Measurements from ENCODE around the gene SH3RF3.
"Not testable (repeated sequence)": the region's sequence is repeated elsewhere in the genome, so short reads cannot be mapped to it uniquely, and the experiment has no call there.

SH3RF3 gene

GRCh38 chr2:109213646-109214433, 84.8 kb downstream of the SH3RF3 start:
- peak in 1 of 58 donors; percentile 27 for DNase-seq

- no peak for DNase-seq
Observed at GRCh38 chr2:109214651-109215371, 85.8 kb downstream of the SH3RF3 start.

GRCh38 chr2:109215866-109216265, 86.9 kb downstream of the SH3RF3 start:
- DNase-seq: no peak

GRCh38 chr2:109216332-109216731, 87.3 kb downstream of the SH3RF3 start:
- no peak for DNase-seq

DNA sequence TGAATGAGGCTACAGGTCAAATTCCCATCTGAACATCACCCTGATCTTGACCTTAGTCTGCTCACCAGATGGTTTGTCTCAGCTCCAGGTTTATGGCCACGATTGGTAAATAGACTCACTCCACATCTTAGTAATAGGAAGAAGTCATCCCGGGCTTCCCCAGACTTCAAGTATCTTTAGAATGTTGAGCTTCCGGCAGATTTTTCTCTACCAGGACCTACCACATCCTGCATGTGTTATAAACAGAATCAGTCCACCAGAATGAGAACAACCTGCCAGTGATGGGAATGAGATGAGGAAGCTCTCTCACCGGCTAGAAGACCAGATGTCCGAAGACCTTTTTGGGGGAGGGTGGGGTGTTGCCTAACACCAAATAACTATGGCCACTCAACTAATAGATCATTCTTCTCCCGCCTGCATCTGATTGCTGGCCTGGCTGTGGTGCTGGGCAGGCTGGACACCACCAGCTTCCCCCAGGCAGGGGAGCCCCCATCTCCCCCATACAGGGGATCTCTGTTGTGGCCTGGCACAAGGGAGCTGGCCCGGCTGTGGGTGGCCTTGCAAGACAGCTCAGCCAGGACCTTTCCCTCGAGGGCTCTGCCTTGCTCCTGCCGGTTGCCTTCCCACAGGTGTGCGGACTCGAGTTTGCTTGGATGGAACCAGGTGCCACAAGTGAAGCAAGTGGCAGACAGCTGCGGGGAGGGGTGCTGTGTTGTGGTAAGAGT, 88.5 kb downstream of the SH3RF3 start:
- peak in 1 of 58 donors; percentile 14 for DNase-seq

DNA sequence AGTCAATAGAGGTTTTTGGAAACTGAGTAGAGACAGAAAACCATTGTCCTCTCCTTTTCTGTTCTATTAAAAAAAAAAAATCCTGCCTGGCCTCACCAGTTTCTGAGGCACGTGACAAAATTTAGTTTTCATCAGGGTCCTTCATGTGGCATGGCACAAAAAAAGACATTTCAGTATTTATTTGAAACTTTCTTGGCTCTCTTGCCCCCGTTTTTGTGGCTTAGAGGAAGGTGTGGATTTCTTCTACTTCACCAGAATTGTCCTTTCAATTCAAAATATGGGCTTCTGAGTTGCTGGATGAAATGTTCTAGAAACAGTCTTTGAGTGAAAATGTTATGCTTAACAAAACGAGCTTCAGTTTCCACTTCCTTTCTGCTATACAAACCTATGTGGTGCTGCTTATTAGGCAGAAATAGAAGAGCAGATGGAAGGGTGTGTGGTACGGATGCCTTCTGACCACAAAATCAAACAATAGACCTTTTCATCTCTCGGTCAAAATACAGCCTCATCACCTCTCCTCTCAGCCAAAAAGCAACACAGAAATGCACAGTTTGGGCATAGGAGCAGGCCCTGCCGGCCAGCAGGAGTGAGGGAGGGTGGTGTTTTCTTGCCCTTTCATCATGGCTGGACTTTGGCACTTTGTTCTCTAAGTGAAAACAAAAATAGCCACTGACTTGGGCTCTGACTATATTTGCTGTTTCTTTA, 89.2 kb downstream of the SH3RF3 start:
- DNase-seq: peak in 1 of 58 donors; percentile 29

DNA sequence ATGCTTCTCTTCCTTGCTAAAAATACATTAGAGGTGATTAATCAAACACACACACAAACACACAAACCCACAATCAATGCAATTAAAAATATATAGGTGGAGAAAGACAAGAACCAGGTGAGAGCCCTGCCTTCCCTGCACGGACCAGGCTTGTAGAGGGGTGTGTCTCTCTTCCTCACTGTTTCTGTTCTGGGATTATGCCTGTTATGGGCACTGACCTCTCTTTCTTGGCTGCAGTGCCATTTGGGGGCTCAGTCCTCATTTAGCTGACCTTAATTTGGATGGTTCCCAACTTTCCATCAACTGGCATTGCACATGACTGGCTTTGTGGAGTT, 89.8 kb downstream of the SH3RF3 start:
- DNase-seq: no peak

DNA sequence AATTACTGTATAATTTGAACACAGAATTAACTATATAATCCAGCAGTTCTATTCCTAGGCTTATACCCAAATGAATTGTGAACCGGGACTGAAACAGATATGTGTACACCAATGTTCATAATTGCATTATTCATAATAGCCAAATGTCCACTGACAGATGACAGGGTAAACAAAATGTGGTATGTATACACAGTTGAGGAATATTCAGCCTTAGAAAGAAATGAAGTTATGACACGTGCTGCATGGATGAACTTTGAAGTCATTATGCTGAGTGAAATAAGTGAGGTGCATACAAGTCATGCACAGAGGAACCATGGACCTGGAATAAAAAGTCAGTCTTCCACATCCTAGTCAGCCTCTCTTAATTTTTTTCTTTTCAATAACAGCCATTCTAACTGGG, 91.9 kb downstream of the SH3RF3 start:
- no peak for DNase-seq

GRCh38 chr2:109221316-109221715, 92.3 kb downstream of the SH3RF3 start:
- DNase-seq: not testable (repeated sequence)

- no peak for DNase-seq
Observed at GRCh38 chr2:109222422-109222821, 93.4 kb downstream of the SH3RF3 start.

DNA sequence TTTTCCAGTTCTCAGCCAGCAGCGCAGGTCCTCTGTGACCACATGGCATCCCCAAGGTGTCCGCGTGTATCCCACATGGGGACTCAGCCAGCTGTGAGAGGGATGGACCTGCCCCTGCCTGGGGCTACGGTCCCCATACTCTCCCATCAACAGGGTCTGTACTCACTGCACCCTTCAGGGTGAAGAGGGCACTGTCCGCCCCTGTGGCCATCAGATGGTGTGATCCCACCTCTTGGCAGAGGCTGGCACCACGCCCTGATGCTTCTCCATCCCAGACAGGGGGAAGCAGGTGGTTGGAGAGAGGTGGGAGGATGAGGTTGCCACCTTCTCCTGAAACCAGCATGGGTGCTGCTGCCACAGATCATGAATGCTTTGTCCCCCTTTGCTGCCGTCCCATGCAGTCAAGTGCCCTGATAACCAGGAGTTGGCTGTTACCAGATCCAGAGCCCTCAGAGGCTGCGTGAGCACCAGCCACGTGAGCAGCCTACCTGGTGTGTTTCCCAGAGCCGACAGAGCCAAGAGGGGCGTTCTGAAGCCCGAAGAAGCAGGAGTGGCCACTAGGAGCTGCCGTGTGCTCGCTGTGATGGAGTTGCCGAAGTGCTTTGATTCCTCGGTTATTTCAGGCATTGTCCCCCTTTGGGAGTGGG, 93.9 kb downstream of the SH3RF3 start:
- no peak for DNase-seq

DNA sequence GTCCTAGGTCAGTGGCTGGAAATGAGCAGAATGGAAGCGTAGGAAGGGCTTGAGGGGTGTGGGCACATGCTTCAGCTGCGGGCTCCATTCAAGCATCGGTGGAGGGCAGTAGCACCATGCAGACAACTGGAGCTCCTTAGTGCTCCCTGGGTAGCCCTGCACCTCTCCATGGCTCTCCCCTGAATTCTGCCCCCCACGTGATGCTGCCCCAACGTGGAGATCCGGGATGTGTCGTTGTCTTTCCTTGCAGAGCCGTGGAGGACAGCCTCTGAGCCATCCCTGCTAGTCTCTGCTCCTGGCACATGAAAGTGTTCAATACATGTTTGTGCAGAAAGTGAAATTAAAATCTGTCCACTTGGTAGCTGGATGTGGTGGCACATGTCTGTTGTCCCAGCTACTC, 94.5 kb downstream of the SH3RF3 start:
- DNase-seq: no peak

DNA sequence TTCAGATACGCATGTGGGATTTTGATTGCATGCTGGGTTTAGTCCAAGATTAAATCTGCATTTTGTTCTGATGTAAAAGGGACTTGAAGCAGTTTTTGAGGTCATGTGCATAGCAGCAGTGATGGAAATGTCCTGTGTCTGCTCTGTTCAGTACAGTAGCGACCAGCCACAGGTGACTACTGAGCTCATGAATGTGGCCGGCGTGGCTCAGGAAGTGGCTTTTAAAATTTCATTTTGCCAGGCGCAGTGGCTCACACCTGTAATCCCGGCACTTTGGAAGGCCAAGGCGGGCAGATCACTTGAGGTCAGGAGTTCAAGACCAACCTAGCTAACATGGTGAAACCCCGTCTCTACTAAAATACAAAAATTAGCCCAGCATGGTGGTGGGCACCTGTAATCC, 95.3 kb downstream of the SH3RF3 start:
- not testable (repeated sequence) for DNase-seq

- no peak for DNase-seq
Observed at GRCh38 chr2:109225170-109225782, 96.3 kb downstream of the SH3RF3 start.

DNA sequence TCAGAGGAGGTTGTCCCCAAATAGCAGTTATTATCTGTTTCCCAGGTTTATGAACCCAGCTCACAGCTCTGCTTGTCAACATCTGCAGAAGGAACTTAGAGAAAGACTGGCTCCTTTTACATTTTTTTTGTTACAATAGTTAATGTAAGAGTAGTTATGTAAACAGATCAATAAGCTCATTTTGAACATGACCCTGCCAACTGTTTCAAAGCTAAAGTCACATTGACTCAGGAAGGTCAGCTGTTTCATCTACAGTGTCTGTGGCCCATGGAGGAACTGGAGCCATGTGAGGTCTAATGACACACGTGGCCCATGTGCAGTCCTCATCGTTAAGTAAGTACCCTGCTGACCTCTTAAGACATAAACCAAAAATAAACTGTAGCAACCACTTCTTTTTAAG, 97.1 kb downstream of the SH3RF3 start:
- DNase-seq: no peak

GRCh38 chr2:109226622-109227021, 97.6 kb downstream of the SH3RF3 start:
- DNase-seq: no peak

GRCh38 chr2:109229094-109229675, 100.2 kb downstream of the SH3RF3 start:
- DNase-seq: no peak

DNA sequence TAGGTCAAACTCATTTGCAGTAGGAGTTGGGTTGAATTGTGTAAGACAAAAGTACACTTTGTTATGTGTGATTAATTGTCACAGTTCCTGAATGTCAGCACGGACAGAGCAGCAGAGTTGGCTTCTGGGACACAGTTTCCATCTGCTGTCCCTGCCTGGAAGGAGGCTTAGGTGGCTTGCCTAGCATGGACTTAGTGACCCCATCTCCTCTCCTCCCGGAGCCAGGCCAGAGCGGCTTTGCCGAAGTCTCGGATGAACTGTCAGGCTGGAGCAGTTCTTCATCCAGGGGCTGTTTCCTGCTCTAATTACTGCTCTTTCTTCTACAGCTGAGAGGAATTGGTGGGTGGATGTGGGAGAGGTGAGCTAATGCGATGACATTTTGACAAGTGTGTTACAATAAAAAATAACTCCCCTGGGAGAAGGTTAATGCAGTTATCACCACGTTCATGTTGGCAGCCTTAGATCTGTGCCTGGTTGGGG, 102.0 kb downstream of the SH3RF3 start:
- no peak for DNase-seq

DNA sequence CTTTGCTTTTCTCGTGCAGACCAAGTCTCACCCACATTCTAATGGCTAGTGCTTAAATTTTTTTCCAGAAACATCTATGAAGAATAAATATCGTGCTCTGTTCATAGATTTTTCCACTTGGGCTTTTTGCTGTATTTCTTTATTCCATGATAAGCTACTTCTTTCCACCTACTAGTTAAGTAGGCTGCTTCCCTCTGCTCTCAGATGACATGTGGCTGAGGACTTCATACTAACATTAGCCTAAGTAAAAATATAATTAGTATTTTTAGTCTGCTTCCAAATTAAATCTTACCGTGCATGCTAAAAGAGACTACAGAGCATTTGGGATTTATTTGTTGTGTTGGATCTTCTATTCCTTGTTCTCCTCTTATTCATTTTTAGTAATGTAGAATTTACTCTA, 102.4 kb downstream of the SH3RF3 start:
- no peak for DNase-seq

Measured in anterior cingulate cortex (tissue), 58 donors.